Umbilical cord (tissue), 2 donors: ENCODE measurements around the gene CA12. TPM values are rescaled to one million over a fixed set of nuclear protein-coding genes. Genes with fewer than 3 reads are reported as not detected.

ENCODE experiments used
- DNase-seq: peaks from one replicate; pipeline ENCODE4 v3.0.0-alpha.2; 2015; ENCODE audit warnings: low spot score
- total RNA-seq: library from RNA; depleted of rRNA; stranded (reverse); fragments of >200 nt; gene quantifications from one replicate; pipeline ENCODE4 v1.2.3, GENCODE V29; 2014; ENCODE audit warnings: low replicate concordance; ENCODE audit not compliant: insufficient read depth

Gene CA12
- total RNA-seq, 1 donor from 2014 or later, result 46.9 TPM

- peak; percentile 61 for DNase-seq
Measured at GRCh38 chr15:63402498-63403253, 21.0 kb upstream of the CA12 start.

DNA sequence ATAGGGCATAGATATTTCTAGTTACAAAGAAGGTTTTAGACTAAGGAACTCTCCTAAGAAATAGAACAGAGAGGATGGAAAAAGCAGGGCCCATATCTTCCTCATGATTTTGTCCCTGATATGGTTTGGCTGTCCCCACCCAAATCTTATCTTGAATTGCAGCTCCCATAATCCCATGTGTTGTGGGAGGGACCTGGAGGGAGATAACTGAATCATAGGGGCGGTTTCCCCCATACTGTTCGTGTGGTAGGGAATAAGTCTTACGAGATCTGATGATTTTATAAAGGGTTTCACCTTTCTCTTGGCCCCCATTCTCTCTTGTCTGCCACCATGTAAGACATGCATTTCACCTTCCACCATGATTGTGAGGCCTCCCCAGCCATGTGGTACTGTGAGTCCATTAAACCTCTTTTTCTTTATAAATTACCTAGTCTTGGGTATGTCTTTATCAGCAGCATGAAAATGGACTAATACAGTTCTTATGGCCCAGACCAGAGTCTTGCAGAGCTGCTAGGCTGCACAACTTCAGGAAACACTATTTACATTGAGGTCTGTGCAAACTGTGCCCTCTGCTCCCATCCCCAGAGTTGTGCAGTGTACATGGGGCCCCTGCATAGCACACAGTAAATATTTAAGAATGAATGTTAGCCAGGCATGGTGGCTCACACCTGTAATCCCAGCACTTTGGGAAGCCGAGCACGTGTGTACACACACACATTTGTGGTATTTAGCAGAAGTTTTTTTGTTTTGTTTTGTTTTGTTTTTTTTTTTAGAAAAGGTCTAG is 20.3 kb upstream of the CA12 start:
- no peak for DNase-seq

- no peak for DNase-seq
Measured at GRCh38 chr15:63401078-63401477, 19.4 kb upstream of the CA12 start.

DNA sequence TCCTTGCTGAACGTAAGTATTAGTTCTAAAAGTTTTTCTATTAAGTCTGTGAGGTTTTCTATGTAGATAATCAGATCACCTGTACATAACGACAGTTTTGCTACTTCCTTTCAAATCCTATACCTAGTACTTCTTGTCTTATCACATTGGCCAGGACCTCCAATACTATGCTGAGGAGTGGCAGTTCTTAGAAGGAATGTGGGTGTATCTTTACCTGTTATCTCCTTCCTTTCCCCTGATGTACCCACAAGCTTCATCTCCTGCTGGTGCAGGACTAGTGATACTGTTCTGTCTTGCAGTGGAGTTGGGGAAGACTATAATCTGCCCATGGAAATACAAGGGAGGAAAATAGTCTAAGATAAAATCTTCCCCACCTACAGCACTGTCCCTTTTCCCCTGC is 16.8 kb upstream of the CA12 start:
- DNase-seq, result no peak

GRCh38 chr15:63396152-63396928 is 14.7 kb upstream of the CA12 start:
- peak; percentile 71 for DNase-seq

- DNase-seq, result no peak
Measured at GRCh38 chr15:63395730-63396151, 14.1 kb upstream of the CA12 start.

DNA sequence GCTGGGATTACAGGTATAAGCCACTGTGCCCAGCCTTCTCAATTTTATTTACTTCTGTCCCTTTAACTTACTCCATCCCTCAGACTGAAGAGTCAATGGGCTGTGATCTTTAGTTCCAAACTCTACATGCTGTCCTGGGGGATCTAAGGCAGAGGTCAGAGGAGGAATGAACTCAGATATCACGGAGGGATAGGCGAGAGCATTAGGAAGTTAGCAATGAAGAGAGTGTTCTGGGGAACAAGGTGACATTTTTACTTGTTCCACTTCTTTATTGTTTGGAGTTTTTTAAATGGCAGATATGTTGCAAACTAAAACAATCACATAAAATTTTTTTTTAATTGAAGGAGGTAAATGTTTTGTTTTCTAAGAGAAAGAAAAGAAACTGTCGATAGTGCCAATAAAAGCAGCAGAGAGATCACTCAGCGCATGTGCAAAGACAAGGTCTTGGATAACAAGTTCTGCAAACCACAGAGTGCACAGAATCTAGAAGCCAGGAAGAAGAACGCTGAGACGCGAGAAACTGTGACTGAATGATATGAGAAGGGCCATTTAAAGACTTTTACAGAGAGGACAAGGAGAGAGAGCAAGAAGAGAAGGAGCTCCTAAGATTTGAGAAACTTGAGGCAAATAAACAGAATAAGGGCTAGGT is 10.8 kb upstream of the CA12 start:
- no peak for DNase-seq

DNA sequence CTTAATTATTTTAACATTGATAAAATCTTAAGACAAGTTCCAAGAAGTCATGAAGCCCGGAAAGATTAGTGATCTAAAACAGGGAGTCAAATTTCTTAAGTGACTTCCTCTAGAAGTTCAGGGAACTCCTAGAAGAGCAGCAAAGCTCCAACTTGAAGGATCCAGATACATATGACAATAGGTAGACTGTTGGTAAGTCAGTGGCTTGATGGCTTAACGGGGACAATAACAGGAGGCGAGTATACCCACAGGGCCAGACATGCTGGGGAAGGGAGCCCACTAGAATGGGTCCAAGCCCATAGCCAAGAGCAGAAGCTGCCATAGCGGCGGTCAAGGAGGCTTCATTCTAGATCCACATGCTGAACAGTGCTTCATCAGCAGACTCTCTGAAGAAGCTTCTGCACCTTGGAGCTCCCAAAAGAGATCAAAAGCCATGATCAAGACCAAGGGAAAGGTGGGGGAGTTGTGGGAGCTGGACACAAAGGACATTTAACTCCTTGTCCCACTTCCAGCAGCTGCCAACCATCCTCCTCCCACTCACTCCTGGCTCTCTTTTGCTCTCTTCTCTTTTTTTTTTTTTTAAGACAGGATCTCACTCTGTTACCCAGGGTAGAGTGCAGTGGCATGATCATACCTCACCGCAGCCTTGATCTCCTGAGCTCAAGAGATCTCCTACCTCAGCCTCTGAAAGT is 10.2 kb upstream of the CA12 start:
- DNase-seq, result no peak

DNA sequence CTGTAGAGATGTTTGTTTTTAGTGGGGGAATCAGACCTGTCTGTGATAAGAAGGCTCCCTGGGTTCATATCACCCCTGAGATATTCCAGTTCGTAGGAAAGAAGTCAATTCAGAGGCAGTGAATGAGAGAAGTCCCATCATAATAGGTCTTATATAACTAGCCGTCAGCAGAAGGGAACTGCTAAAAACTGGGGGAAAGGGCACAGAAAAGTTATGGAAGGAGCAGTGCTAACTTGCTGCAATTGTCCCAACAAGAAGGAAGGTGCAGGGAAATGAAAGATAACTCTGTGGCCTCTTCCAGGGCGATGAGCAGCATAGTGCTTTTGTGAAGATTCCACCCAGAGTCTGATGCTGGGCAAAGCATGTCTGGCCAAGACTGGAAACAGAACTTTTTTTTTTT is 9.0 kb upstream of the CA12 start:
- DNase-seq, result no peak

GRCh38 chr15:63389902-63390670 is 8.4 kb upstream of the CA12 start:
- peak; percentile 93 for DNase-seq

DNA sequence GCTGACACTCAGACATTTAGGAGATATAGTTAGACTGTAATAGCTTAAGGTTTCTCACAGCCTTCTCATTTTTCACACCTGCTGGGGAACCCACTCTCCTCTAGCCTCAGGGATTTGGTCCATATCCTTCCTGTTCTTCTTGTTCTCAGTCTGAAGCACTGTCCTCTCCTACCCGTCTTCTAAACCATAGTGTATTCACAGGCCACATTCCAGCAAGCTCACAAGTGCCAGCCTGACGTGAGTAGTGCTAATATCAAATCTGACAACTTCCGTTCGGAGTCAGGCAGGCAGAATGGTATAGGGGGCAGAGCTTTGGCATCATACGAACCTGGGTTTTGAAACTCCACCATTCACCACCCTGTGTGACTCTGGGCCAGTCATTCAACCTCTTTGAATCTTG is 6.9 kb upstream of the CA12 start:
- DNase-seq, result no peak

- DNase-seq, result peak; percentile 59
Measured at GRCh38 chr15:63387748-63388493, 6.3 kb upstream of the CA12 start.

DNA sequence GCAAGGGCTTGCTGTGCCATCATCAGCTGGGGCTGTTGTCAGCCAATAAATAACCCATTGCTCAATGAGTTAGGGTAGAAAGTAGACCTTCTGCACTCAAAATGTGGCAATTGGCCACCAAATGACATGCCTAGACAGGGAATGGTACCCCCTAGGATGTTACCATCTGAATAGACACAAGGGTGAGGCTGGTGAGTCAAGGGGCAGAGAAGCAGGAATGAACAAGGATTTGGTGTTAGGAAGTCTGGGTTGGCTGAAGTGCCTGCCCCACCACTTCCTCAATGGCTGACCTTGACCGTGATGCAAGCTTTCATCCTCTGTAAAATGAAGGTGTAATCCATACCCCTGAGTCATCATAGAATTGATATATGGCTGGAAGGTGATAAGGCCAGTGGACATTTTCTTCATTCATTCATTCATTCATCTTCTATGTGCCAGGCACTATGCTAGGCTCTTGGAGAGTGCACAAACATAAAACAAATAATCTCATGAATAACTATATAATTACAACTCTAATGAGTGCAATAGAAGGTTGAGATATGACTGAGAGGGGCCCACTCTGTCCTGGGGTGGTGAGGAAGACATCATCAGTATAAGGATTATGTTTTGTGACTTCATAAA is 4.4 kb upstream of the CA12 start:
- DNase-seq, result no peak

DNA sequence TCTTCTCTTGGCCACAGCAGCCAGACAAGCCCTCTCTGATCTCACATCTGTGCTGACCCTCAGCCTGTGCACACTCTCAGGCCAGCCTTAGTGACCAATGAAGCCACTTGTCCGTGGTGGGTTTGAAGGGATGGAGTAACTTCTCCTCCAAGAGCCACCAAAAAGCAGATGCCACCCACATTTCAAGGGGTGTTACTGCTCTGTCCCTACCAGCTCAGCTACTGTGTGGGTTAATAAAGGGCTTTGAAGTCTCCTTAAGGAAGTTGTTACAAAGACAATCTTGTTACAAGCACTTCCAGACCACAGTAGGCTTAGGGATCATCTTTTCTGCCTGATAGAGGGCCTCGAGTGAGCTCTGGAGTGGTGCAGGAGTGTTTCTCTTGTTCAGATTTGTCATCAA is 3.3 kb upstream of the CA12 start:
- DNase-seq, result peak; percentile 54

DNA sequence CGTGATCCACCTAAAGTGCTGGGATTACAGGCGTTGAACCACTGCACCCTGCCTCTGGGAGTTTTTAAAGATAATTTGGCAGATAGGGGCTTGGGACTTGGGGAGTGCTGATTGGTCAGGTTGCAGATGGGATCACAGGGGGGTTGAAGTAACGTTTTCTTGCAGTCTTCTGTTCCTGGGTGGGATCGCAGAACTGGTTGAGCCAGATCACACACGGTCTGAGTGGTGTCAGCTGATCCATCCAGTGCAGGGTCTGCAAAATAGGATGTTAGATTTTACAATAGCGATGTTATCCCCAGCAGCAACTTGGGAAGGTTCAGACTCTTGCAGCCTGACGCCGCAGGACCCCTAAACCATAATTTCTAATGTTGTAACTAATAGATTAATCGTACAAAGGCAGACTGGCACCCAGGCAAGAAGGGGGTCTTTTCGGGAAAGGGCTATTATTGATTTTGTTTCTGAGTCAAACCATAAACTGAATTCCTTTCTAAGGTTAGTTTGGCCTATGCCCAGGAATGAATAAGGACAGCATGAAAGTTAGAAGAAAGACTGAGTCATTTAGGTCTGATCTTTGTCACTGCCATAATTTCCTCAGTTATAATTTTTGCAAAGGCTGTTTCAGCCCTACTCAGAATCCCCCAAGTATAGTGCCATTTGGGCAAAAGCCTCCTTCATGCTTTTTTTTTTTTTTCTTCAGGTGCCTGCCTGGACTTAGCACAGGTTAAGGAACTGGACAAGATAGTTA is 1.5 kb upstream of the CA12 start:
- DNase-seq, result no peak

GRCh38 chr15:63380808-63381282 is 801 bp downstream of the CA12 start:
- DNase-seq, result no peak

DNA sequence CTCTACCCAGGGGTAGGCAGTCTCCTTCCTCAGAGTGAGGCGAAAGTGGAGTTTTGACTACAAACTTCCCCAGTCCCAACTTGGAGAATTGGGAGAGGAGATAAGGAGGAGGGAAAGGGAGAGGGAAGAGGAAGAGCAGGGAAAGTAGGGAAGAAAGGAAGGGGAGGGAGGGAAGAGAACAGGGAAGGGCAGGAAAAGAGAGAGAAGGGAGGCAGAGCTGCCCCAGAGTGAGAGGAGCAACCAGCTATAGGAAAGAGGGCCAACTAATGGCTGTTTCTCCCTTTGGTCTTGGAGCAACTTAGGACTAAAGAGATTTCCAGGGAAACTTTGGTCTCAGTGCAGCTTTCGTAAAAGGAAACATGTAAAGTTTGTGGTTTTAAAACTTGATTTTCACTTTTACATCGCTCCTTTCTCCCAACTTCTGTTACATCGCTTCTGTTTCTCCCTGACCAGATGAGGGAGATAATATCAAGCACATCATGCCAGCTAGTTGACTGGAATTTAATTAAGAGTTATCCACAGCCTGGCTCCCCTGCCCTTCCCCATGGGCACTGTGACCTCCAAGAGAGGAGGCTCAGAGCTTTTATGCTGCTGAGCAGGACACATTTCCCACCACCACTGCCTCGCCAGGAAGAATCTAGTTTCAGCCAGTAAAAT is 1.4 kb downstream of the CA12 start:
- no peak for DNase-seq
